Measurements from ENCODE around the gene STMN3. TPM values are rescaled to one million over a fixed set of nuclear protein-coding genes. Genes with fewer than 3 reads are reported as not detected.
A peak's percentile ranks its signal among the peaks of the same experiment; 100 is the strongest.

The STMN3 gene
- total RNA-seq, 1 experiment from 2014 or later = 138 TPM

- DNase-seq (ENCODE audit: low read depth, low spot score) = no peak
- H3K9me2 ChIP-seq (ENCODE audit: insufficient read depth) = no peaks in the 10 kb centered on the region
- no peaks in the 10 kb centered on the region; a peak in 1 of 4 replicates for H3K36me3 ChIP-seq (ENCODE audit: control insufficient read depth in 1 of 2, insufficient read depth in 2 of 2, low read length in 2 of 2)
- no TSS peak for BruUV-seq (replicated peaks)
- intact Hi-C loops (cut with micrococcal nuclease) = no loop called here
- H2AFZ ChIP-seq (ENCODE audit: low read depth, low read length, poor library complexity, severe bottlenecking) = no peak overlapping the region
- peaks cover 8 to 23% of the 10 kb centered on the region in 2 experiments; a peak in 3 of 4 replicates for H3K4me1 ChIP-seq (ENCODE audit: control insufficient read depth in 1 of 2, insufficient read depth in 2 of 2, low read length in 2 of 2)
- ChIA-PET POLR2A (no interaction called here), CTCF (no interaction called here), RAD21 (ENCODE audit: low non-redundant PET in 1 of 2, low total read pairs in 2 of 2, uncharacterized antibody in 2 of 2, unreplicated experiment in 2 of 2) (no interaction called here)
- H3K27me3 ChIP-seq (ENCODE audit: insufficient read depth, low read length) = no peaks in the 10 kb centered on the region
- no peak overlapping the region for H3K4me2 ChIP-seq (ENCODE audit: low read length)
- no peaks in the 10 kb centered on the region for H4K20me1 ChIP-seq (ENCODE audit: insufficient read depth)
- H3K9me3 ChIP-seq (ENCODE audit: control insufficient read depth in 1 of 2, insufficient read depth in 1 of 2, low read depth in 1 of 2, low read length in 2 of 2) = no peaks in the 10 kb centered on the region
- no peak for TF ChIP-seq MAX (IDR thresholded peaks at IDR 0.05)
- no peak for TF ChIP-seq EZH2phosphoT487 (IDR thresholded peaks at IDR 0.05; ENCODE audit: borderline replicate concordance)
- no peak overlapping the region for H3K4me3 ChIP-seq (replicated peaks in 1 of 2; ENCODE audit: low read depth in 1 of 2, low read length in 2 of 2)
- no peak overlapping the region for H3K27ac ChIP-seq (ENCODE audit: low read depth, low read length)
- no peak overlapping the region for H3K9ac ChIP-seq (ENCODE audit: low read length)
- ATAC-seq = no peak
- no peaks in the 10 kb centered on the region for H3K79me2 ChIP-seq (ENCODE audit: insufficient read depth, low read length)
Observed at GRCh38 chr20:63595416-63596127, 57.7 kb downstream of the STMN3 start.

- Histone ChIP-seq H3K36me3 (ENCODE audit: control insufficient read depth in 1 of 2, insufficient read depth in 2 of 2, low read length in 2 of 2) (no peaks in the 10 kb centered on the region; a peak in 1 of 4 replicates), H4K20me1 (ENCODE audit: insufficient read depth) (no peaks in the 10 kb centered on the region), H3K9me2 (ENCODE audit: insufficient read depth) (no peaks in the 10 kb centered on the region), H3K27ac (ENCODE audit: low read depth, low read length) (no peak overlapping the region), H3K4me1 (ENCODE audit: control insufficient read depth in 1 of 2, insufficient read depth in 2 of 2, low read length in 2 of 2) (peaks cover 0 to 8% of the 10 kb centered on the region in 2 experiments; a peak in 2 of 4 replicates), H3K4me3 (replicated peaks in 1 of 2; ENCODE audit: low read depth in 1 of 2, low read length in 2 of 2) (no peak overlapping the region), H3K27me3 (ENCODE audit: insufficient read depth, low read length) (no peaks in the 10 kb centered on the region), H3K9ac (ENCODE audit: low read length) (no peak overlapping the region), H2AFZ (ENCODE audit: low read depth, low read length, poor library complexity, severe bottlenecking) (no peak overlapping the region), H3K9me3 (ENCODE audit: control insufficient read depth in 1 of 2, insufficient read depth in 1 of 2, low read depth in 1 of 2, low read length in 2 of 2) (no peaks in the 10 kb centered on the region), H3K79me2 (ENCODE audit: insufficient read depth, low read length) (no peaks in the 10 kb centered on the region), H3K4me2 (ENCODE audit: low read length) (peak overlapping the region; percentile 15; the same call in 1 of the 2 replicates)
- DNase-seq (ENCODE audit: low read depth, low spot score) = no peak
- RAD21 ChIA-PET (ENCODE audit: low non-redundant PET in 1 of 2, low total read pairs in 2 of 2, uncharacterized antibody in 2 of 2, unreplicated experiment in 2 of 2) = no interaction called here
- BruUV-seq (replicated peaks) = no TSS peak
- no peak for TF ChIP-seq EGR1 (IDR thresholded peaks at IDR 0.05; ENCODE audit: low read depth)
- TF ChIP-seq SRF (IDR thresholded peaks at IDR 0.05; ENCODE audit: low read depth) = no peak
- no peak for TF ChIP-seq ZBTB33 (IDR thresholded peaks at IDR 0.05; ENCODE audit: extremely low read depth, insufficient replicate concordance, low read length)
- TF ChIP-seq YY1 (IDR thresholded peaks at IDR 0.05; ENCODE audit: extremely low read depth, insufficient replicate concordance, low read depth, low read length) = no peak
- no peak for TF ChIP-seq ZNF274 (IDR thresholded peaks at IDR 0.05; ENCODE audit: low read depth, low read length)
- TF ChIP-seq POLR2A (IDR thresholded peaks at IDR 0.05; ENCODE audit: borderline replicate concordance, extremely low read depth, insufficient read depth, insufficient read length) = no peak
- CTCF ChIA-PET = no interaction called here
- intact Hi-C loops (cut with micrococcal nuclease) = no loop called here
- peak; percentile 30; the same call in 1 of the 2 replicates for ATAC-seq
- POLR2A ChIA-PET = no interaction called here
Observed at GRCh38 chr20:63594043-63594561, 59.1 kb downstream of the STMN3 start.
